ENCODE data around the gene CDH5. TPM values are rescaled to one million over a fixed set of nuclear protein-coding genes. Genes with fewer than 3 reads are reported as not detected.

CDH5 gene
- total RNA-seq, 1 donor from 2014 or later = not detected

GRCh38 chr16:66372898-66373155 lies 6.3 kb downstream of the CDH5 start:
- Histone ChIP-seq H3K79me2 (ENCODE audit: low read depth) (no peaks in the 10 kb centered on the region), H3K9ac (no peak overlapping the region), H3K27ac (no peak overlapping the region), H3K9me3 (ENCODE audit: low read depth) (no peaks in the 10 kb centered on the region), H3K4me1 (peaks cover 26% of the 10 kb centered on the region), H2AFZ (replicated peaks) (no peak overlapping the region), H3K27me3 (no peaks in the 10 kb centered on the region), H3K4me2 (no peak overlapping the region), H4K20me1 (ENCODE audit: low read depth) (no peaks in the 10 kb centered on the region), H3K4me3 (no peak overlapping the region), H3K36me3 (no peaks in the 10 kb centered on the region), H3F3A (ENCODE audit: low read depth) (no peaks in the 10 kb centered on the region)
- Mint-ChIP-seq H3K9me3 (no peaks in the 10 kb centered on the region), H3K27ac (no peak overlapping the region), H3K4me1 (peaks cover 33% of the 10 kb centered on the region), H3K4me3 (no peak overlapping the region), H3K36me3 (no peaks in the 10 kb centered on the region), H3K27me3 (ENCODE audit: insufficient read depth, low read depth) (peaks cover 3% of the 10 kb centered on the region)
- DNase-seq (ENCODE audit: low spot score) = no peak
- TF ChIP-seq CTCF (IDR thresholded peaks at IDR 0.05) = no peak
- TF ChIP-seq EZH2 (IDR thresholded peaks at IDR 0.05) = no peak
- no peak for TF ChIP-seq EZH2phosphoT487 (IDR thresholded peaks at IDR 0.05)

GRCh38 chr16:66373667-66374066 lies 7.2 kb downstream of the CDH5 start:
- H3K4me3 Mint-ChIP-seq = no peak overlapping the region

GRCh38 chr16:66374176-66374575 lies 7.7 kb downstream of the CDH5 start:
- no peaks in the 10 kb centered on the region for H3K36me3 ChIP-seq
- H3F3A ChIP-seq (ENCODE audit: low read depth) = no peaks in the 10 kb centered on the region
- H3K79me2 ChIP-seq (ENCODE audit: low read depth) = no peaks in the 10 kb centered on the region
- H3K4me2 ChIP-seq = no peak overlapping the region
- Mint-ChIP-seq H3K9me3 (no peaks in the 10 kb centered on the region), H3K36me3 (no peaks in the 10 kb centered on the region), H3K4me3 (no peak overlapping the region), H3K4me1 (peaks cover 22% of the 10 kb centered on the region), H3K27me3 (ENCODE audit: insufficient read depth, low read depth) (peaks cover 7% of the 10 kb centered on the region), H3K27ac (no peak overlapping the region)
- no peaks in the 10 kb centered on the region for H4K20me1 ChIP-seq (ENCODE audit: low read depth)
- no peak overlapping the region for H3K9ac ChIP-seq
- H2AFZ ChIP-seq (replicated peaks) = no peak overlapping the region
- DNase-seq (ENCODE audit: low spot score) = peak; percentile 36
- TF ChIP-seq EZH2 (IDR thresholded peaks at IDR 0.05) (no peak), CTCF (IDR thresholded peaks at IDR 0.05) (no peak), EZH2phosphoT487 (IDR thresholded peaks at IDR 0.05) (no peak)
- no peaks in the 10 kb centered on the region for H3K27me3 ChIP-seq
- H3K9me3 ChIP-seq (ENCODE audit: low read depth) = no peaks in the 10 kb centered on the region
- H3K4me1 ChIP-seq = peaks cover 17% of the 10 kb centered on the region
- H3K4me3 ChIP-seq = no peak overlapping the region
- no peak overlapping the region for H3K27ac ChIP-seq

More at GRCh38 chr16:66373667-66374066, 7.2 kb downstream of the CDH5 start:
- no peaks in the 10 kb centered on the region for H3K27me3 ChIP-seq
- H3K27me3 Mint-ChIP-seq (ENCODE audit: insufficient read depth, low read depth) = peaks cover 7% of the 10 kb centered on the region
- no peak overlapping the region for H3K4me2 ChIP-seq
- peaks cover 25% of the 10 kb centered on the region for H3K4me1 Mint-ChIP-seq
- H3K79me2 ChIP-seq (ENCODE audit: low read depth) = no peaks in the 10 kb centered on the region
- H2AFZ ChIP-seq (replicated peaks) = no peak overlapping the region
- H3K9me3 Mint-ChIP-seq = no peaks in the 10 kb centered on the region
- TF ChIP-seq EZH2 (IDR thresholded peaks at IDR 0.05) (no peak), CTCF (IDR thresholded peaks at IDR 0.05) (no peak), EZH2phosphoT487 (IDR thresholded peaks at IDR 0.05) (no peak)
- H3K27ac ChIP-seq = no peak overlapping the region
- H3K36me3 ChIP-seq = no peaks in the 10 kb centered on the region
- DNase-seq (ENCODE audit: low spot score) = no peak
- H3K4me1 ChIP-seq = peaks cover 17% of the 10 kb centered on the region
- H3K4me3 ChIP-seq = no peak overlapping the region
- H3K9ac ChIP-seq = no peak overlapping the region
- no peak overlapping the region for H3K27ac Mint-ChIP-seq
- H4K20me1 ChIP-seq (ENCODE audit: low read depth) = no peaks in the 10 kb centered on the region
- H3K9me3 ChIP-seq (ENCODE audit: low read depth) = no peaks in the 10 kb centered on the region
- no peaks in the 10 kb centered on the region for H3K36me3 Mint-ChIP-seq
- no peaks in the 10 kb centered on the region for H3F3A ChIP-seq (ENCODE audit: low read depth)

GRCh38 chr16:66375451-66375850 lies 9.0 kb downstream of the CDH5 start:
- Histone ChIP-seq H3K27me3 (no peaks in the 10 kb centered on the region), H3K4me1 (peaks cover 17% of the 10 kb centered on the region), H3K9ac (no peak overlapping the region), H3K79me2 (ENCODE audit: low read depth) (no peaks in the 10 kb centered on the region), H3K4me2 (no peak overlapping the region), H4K20me1 (ENCODE audit: low read depth) (no peaks in the 10 kb centered on the region), H3F3A (ENCODE audit: low read depth) (no peaks in the 10 kb centered on the region), H3K9me3 (ENCODE audit: low read depth) (no peaks in the 10 kb centered on the region), H3K36me3 (no peaks in the 10 kb centered on the region), H3K4me3 (no peak overlapping the region), H2AFZ (replicated peaks) (no peak overlapping the region), H3K27ac (no peak overlapping the region)
- Mint-ChIP-seq H3K4me3 (no peak overlapping the region), H3K9me3 (peaks cover 3% of the 10 kb centered on the region), H3K27ac (no peak overlapping the region), H3K36me3 (peaks cover 3% of the 10 kb centered on the region), H3K27me3 (ENCODE audit: insufficient read depth, low read depth) (peaks cover 11% of the 10 kb centered on the region), H3K4me1 (peaks cover 22% of the 10 kb centered on the region)
- TF ChIP-seq EZH2 (IDR thresholded peaks at IDR 0.05) (no peak), EZH2phosphoT487 (IDR thresholded peaks at IDR 0.05) (no peak), CTCF (IDR thresholded peaks at IDR 0.05) (no peak)
- DNase-seq (ENCODE audit: low spot score) = no peak

All from neural progenitor cell (in vitro differentiated cells).